Measurements from ENCODE around the gene CCDC188. TPM values are rescaled to one million over a fixed set of nuclear protein-coding genes. Genes with fewer than 3 reads are reported as not detected.

Gene CCDC188
- total and polyA plus RNA-seq, 9 of the 15 experiments (the other 6 are each of a cell fraction or from before 2014, with no cell fraction given) = not detected

DNA sequence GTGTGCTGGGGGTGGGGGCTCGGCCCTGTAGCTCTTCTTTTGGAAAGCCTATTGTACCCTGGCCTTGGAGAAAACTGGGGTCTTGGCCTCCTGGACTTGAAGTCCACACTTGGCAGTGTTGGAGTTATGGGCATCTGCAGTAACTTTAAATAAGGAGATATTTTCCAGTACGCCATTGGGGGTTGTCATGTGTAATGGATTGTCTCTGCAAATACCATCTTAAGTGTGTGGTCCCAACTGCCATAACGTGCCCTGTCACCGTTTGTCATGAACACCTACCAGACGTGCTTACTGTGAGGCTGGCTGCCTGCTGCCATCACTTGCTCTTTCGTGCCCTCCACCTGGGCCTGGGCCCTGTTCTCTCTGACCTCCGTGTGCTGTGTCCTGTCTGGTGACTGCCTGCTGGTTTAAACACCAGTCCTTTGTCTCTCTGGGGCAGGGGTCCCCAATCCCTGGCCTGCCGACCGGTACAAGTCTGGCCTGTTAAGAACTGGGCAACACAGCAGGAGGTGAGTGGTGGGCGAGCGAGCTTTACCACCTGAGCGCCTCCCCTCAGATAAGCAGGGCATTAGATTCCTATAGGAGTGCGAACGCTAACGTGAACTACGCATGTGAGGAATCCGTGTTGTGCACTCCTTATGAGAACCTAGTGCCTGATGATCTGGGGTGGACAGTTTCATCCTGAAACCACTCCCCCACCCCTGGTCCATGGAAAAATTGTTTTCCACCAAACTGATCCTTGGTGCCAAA, 22.8 kb downstream of the CCDC188 start (continued):
- peak; percentile 27; the same call in 1 of the 2 replicates for TF ChIP-seq NFXL1 (CRISPR knock-in tag; IDR thresholded peaks at IDR 0.05)
- TF ChIP-seq NFE2 (IDR thresholded peaks at IDR 0.05; ENCODE audit: low read depth) = 0 out of 2 replicates have a peak, but pooled peaks have one; percentile 5
- TF ChIP-seq, protein P1, sequence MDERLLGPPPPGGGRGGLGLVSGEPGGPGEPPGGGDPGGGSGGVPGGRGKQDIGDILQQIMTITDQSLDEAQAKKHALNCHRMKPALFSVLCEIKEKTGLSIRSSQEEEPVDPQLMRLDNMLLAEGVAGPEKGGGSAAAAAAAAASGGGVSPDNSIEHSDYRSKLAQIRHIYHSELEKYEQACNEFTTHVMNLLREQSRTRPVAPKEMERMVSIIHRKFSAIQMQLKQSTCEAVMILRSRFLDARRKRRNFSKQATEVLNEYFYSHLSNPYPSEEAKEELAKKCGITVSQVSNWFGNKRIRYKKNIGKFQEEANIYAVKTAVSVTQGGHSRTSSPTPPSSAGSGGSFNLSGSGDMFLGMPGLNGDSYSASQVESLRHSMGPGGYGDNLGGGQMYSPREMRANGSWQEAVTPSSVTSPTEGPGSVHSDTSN (CRISPR knock-in tag; IDR thresholded peaks at IDR 0.05; ENCODE audit: low read depth) = no peak
- TF ChIP-seq, protein P1 (tag; conservative IDR thresholded peaks at IDR 0.05; ENCODE audit: low read depth) = no peak
- TF ChIP-seq PTTG1 (tag; IDR thresholded peaks at IDR 0.05; ENCODE audit: low read depth) = no peak
- peak; percentile 21; the same call in 1 of the 2 replicates for TF ChIP-seq GABPB2 (CRISPR knock-in tag; conservative IDR thresholded peaks at IDR 0.05)
- peak; percentile 88 for TF ChIP-seq POLR2A (conservative IDR thresholded peaks at IDR 0.05)
- TF ChIP-seq ZNF174 (CRISPR knock-in tag; IDR thresholded peaks at IDR 0.05) = no peak
- TF ChIP-seq TBL1XR1 (IDR thresholded peaks at IDR 0.05; ENCODE audit: low read length in 2 of 2) = peak in 1 of 2 experiments; percentile 42; a peak in 1 of 4 replicates
- TF ChIP-seq, protein P2, sequence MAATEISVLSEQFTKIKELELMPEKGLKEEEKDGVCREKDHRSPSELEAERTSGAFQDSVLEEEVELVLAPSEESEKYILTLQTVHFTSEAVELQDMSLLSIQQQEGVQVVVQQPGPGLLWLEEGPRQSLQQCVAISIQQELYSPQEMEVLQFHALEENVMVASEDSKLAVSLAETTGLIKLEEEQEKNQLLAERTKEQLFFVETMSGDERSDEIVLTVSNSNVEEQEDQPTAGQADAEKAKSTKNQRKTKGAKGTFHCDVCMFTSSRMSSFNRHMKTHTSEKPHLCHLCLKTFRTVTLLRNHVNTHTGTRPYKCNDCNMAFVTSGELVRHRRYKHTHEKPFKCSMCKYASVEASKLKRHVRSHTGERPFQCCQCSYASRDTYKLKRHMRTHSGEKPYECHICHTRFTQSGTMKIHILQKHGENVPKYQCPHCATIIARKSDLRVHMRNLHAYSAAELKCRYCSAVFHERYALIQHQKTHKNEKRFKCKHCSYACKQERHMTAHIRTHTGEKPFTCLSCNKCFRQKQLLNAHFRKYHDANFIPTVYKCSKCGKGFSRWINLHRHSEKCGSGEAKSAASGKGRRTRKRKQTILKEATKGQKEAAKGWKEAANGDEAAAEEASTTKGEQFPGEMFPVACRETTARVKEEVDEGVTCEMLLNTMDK (IDR thresholded peaks at IDR 0.05; ENCODE audit: borderline replicate concordance, insufficient read depth, low read depth, low read length, poor library complexity, severe bottlenecking) = peak; percentile 0
- peak in 1 of 2 experiments; percentile 50; a peak in 1 of 4 replicates for TF ChIP-seq ZMIZ1 (IDR thresholded peaks at IDR 0.05; ENCODE audit: low read depth in 2 of 2, low read length in 2 of 2)
- 0 out of 2 replicates have a peak, but pooled peaks have one; percentile 8 for TF ChIP-seq ZBTB17 (CRISPR knock-in tag; IDR thresholded peaks at IDR 0.05)
- TF ChIP-seq ARNT (IDR thresholded peaks at IDR 0.05) = 0 out of 4 replicates have a peak, but pooled peaks of 1 of the 2 experiments have one; percentile 23
- no peak for TF ChIP-seq ARHGAP35 (IDR thresholded peaks at IDR 0.05; ENCODE audit: partially characterized antibody)
- no peak for TF ChIP-seq KAT2B (IDR thresholded peaks at IDR 0.05; ENCODE audit: low read depth, low read length)
- TF ChIP-seq MBD2 (IDR thresholded peaks at IDR 0.05; ENCODE audit: borderline replicate concordance, low read depth) = 0 out of 2 replicates have a peak, but pooled peaks have one; percentile 32
- 0 out of 2 replicates have a peak, but pooled peaks have one; percentile 79 for TF ChIP-seq RHOXF2B (CRISPR knock-in tag; conservative IDR thresholded peaks at IDR 0.05)
- TF ChIP-seq E2F3 (CRISPR knock-in tag; IDR thresholded peaks at IDR 0.05) = peak; percentile 29; the same call in 1 of the 2 replicates
- TF ChIP-seq ZNF431 (CRISPR knock-in tag; IDR thresholded peaks at IDR 0.05) = no peak
- TF ChIP-seq RBFOX2 (IDR thresholded peaks at IDR 0.05; ENCODE audit: low read depth, low read length) = peak; percentile 3
- TF ChIP-seq RB1 (IDR thresholded peaks at IDR 0.05; ENCODE audit: low read depth) = peak; percentile 22; the same call in 1 of the 2 replicates
